Upper lobe of right lung (tissue), 1 donor: ENCODE results near the gene ZNF679. TPM values are rescaled to one million over a fixed set of nuclear protein-coding genes. Genes with fewer than 3 reads are reported as not detected.
"Not testable (repeated sequence)": the region's sequence is repeated elsewhere in the genome, so short reads cannot be mapped to it uniquely, and the experiment has no call there.

Source experiments
- ATAC-seq: fragments of 200-7000 bp; cut with Tn5 transposase; one replicate; pipeline ENCODE4 v1.9.1; 2020; ENCODE audit warnings: mild to moderate bottlenecking, moderate library complexity
- DNase-seq: peaks from one replicate; pipeline ENCODE4 v3.0.0-alpha.2; 2020
- H3K27ac ChIP-seq: fragments of 200-600 bp; one replicate; pipeline ENCODE4 v1.8.0; 2022
- H3K27me3 ChIP-seq: fragments of 200-600 bp; one replicate; pipeline ENCODE4 v1.8.0; 2022; ENCODE audit warnings: mild to moderate bottlenecking
- H3K36me3 ChIP-seq: fragments of 200-600 bp; one replicate; pipeline ENCODE4 v1.8.0; 2022
- H3K4me1 ChIP-seq: fragments of 200-600 bp; one replicate; pipeline ENCODE4 v1.8.0; 2022
- H3K4me3 ChIP-seq: fragments of 200-600 bp; one replicate; pipeline ENCODE4 v1.8.0; 2022; ENCODE audit warnings: mild to moderate bottlenecking
- H3K9me3 ChIP-seq: fragments of 200-600 bp; one replicate; pipeline ENCODE4 v1.8.0; 2022
- CTCF ChIP-seq: fragments of 200-600 bp; IDR thresholded peaks from one replicate; pipeline ENCODE4 v1.8.0; 2022; ENCODE audit warnings: antibody characterized with exemption
- intact Hi-C: fragments of 100-400 bp; cut with DNase I; formaldehyde crosslinking; loops from one replicate; pipeline ENCODE4 v1.11.0; 2022
- long read RNA-seq: library from polyadenylated mRNA; unstranded; transcript quantifications from one replicate; pipeline ENCODE4 v2.0.0, GENCODE V29; 2021
- total RNA-seq: library from RNA; stranded (reverse); fragmentation: NEBNext Ultra II Directional; extraction: Animal tissue kit (Norgen Biotek cat#: 25700); gene quantifications from one replicate; pipeline ENCODE4 v1.2.1, GENCODE V29; 2021
- donor health status: DM: no; HTN: yes; CAD: no; lungs with severe emphysema.

ZNF679 gene
- not detected for total RNA-seq
- long read RNA-seq, result 0 reads

GRCh38 chr7:64228174-64228573, at the start of gene ZNF679:
ZNF679 (plus strand) TSS chr7:64228474; CDS start chr7:64249118, 20,644 bp downstream.
- H3K36me3 ChIP-seq, H3K27ac ChIP-seq, ATAC-seq, H3K4me1 ChIP-seq, H3K4me3 ChIP-seq, DNase-seq, H3K27me3 ChIP-seq, intact Hi-C loops, H3K9me3 ChIP-seq: not testable (repeated sequence)

- no peaks in the 10 kb centered on the region for H3K4me1 ChIP-seq
- H3K9me3 ChIP-seq, result no peaks in the 10 kb centered on the region
- ATAC-seq (no peak), DNase-seq (no peak)
- H3K27me3 ChIP-seq, result peaks cover 17% of the 10 kb centered on the region
- no peak overlapping the region for H3K27ac ChIP-seq
- intact Hi-C loops, result loop anchor here (5.0 kb wide), 1 partner anchor 436 kb away; no protein-coding TSS in a partner anchor
- H3K36me3 ChIP-seq, result no peaks in the 10 kb centered on the region
- peak; percentile 47 for TF ChIP-seq CTCF
- no peak overlapping the region for H3K4me3 ChIP-seq
Observed at GRCh38 chr7:64180989-64181388, 47.3 kb upstream of the ZNF679 start.

GRCh38 chr7:64181586-64181985, 46.7 kb upstream of the ZNF679 start:
- Histone ChIP-seq H3K27me3 (peaks cover 17% of the 10 kb centered on the region), H3K36me3 (no peaks in the 10 kb centered on the region), H3K4me3 (no peak overlapping the region), H3K27ac (no peak overlapping the region), H3K4me1 (no peaks in the 10 kb centered on the region), H3K9me3 (no peaks in the 10 kb centered on the region)
- no peak for ATAC-seq
- intact Hi-C loops, result loop anchor here (5.0 kb wide), 1 partner anchor 436 kb away; no protein-coding TSS in a partner anchor
- no peak for TF ChIP-seq CTCF
- no peak for DNase-seq

GRCh38 chr7:64182036-64182790, 46.1 kb upstream of the ZNF679 start:
- Histone ChIP-seq H3K4me3 (no peak overlapping the region), H3K27me3 (peaks cover 17% of the 10 kb centered on the region), H3K9me3 (no peaks in the 10 kb centered on the region), H3K27ac (no peak overlapping the region), H3K4me1 (no peaks in the 10 kb centered on the region), H3K36me3 (no peaks in the 10 kb centered on the region)
- ATAC-seq (peak; percentile 6), DNase-seq (no peak)
- no peak for TF ChIP-seq CTCF
- intact Hi-C loops, result loop anchor here (5.0 kb wide), 1 partner anchor 435 kb away; no protein-coding TSS in a partner anchor

- intact Hi-C loops, result loop anchor here (5.0 kb wide), 1 partner anchor 434 kb away; no protein-coding TSS in a partner anchor
- TF ChIP-seq CTCF, result peak; percentile 90
- no peak for DNase-seq
- Histone ChIP-seq H3K4me1 (no peaks in the 10 kb centered on the region), H3K27me3 (peaks cover 17% of the 10 kb centered on the region), H3K27ac (no peak overlapping the region), H3K9me3 (no peaks in the 10 kb centered on the region), H3K4me3 (no peak overlapping the region), H3K36me3 (no peaks in the 10 kb centered on the region)
- ATAC-seq, result peak; percentile 63
Observed at GRCh38 chr7:64183126-64183742, 45.0 kb upstream of the ZNF679 start.

- peaks cover 17% of the 10 kb centered on the region for H3K27me3 ChIP-seq
- ATAC-seq (peak; percentile 16), DNase-seq (no peak)
- no peaks in the 10 kb centered on the region for H3K9me3 ChIP-seq
- no peak overlapping the region for H3K4me3 ChIP-seq
- TF ChIP-seq CTCF, result no peak
- no peaks in the 10 kb centered on the region for H3K4me1 ChIP-seq
- H3K27ac ChIP-seq, result no peak overlapping the region
- intact Hi-C loops, result loop anchor here (5.0 kb wide), 1 partner anchor 433 kb away; no protein-coding TSS in a partner anchor
- no peaks in the 10 kb centered on the region for H3K36me3 ChIP-seq
Observed at GRCh38 chr7:64183827-64184372, 44.4 kb upstream of the ZNF679 start.
